Fibroblast of lung (primary cell): Measurements from ENCODE around the gene SLC66A3. TPM values are rescaled to one million over a fixed set of nuclear protein-coding genes. Genes with fewer than 3 reads are reported as not detected.

Source experiments
- DNase-seq, 2 donors: peaks; one replicate each; pipeline versions ENCODE4 v3.0.0 to v3.0.0-alpha.2; 2010; ENCODE audit warnings: low read depth in 2 of 2
- H2AFZ ChIP-seq: 2 replicates; pipeline ENCODE4 v1.5.1; 2012; ENCODE audit warnings: low read length, control low read depth, inconsistent platforms
- H3K27ac ChIP-seq: 2 replicates; pipeline ENCODE4 v1.5.1; 2011; ENCODE audit warnings: low read length, control low read depth; ENCODE audit not compliant: insufficient read depth
- H3K27me3 ChIP-seq: 2 replicates; pipeline ENCODE4 v1.5.1; 2011; ENCODE audit warnings: mild to moderate bottlenecking, low read length; ENCODE audit not compliant: control insufficient read depth, insufficient read depth
- H3K36me3 ChIP-seq: 2 replicates; pipeline ENCODE4 v1.5.1; 2011; ENCODE audit warnings: low read length; ENCODE audit not compliant: control insufficient read depth, insufficient read depth
- H3K4me1 ChIP-seq: 2 replicates; pipeline ENCODE4 v1.5.1; 2011; ENCODE audit warnings: low read length; ENCODE audit not compliant: control insufficient read depth, insufficient read depth; ENCODE audit errors: extremely low read depth
- H3K4me2 ChIP-seq: 2 replicates; pipeline ENCODE4 v1.5.1; 2011; ENCODE audit warnings: low read length, control low read depth; ENCODE audit not compliant: insufficient read depth; ENCODE audit errors: extremely low read depth
- H3K4me3 ChIP-seq, 4 experiments: fragments of 200-600 bp in 1 of 4; sonication (generic) in 1 of 4; replicated peaks in 1 of 4; 2 replicates each; pipeline ENCODE4 v1.5.1; 2011 to 2016; ENCODE audit warnings: low read length in 4 of 4, low read depth in 3 of 4, mild to moderate bottlenecking in 3 of 4, control low read depth in 2 of 4, inconsistent platforms in 1 of 4, mixed read lengths in 1 of 4; ENCODE audit not compliant: insufficient read depth in 1 of 4; ENCODE audit errors: control extremely low read depth in 1 of 4
- H3K79me2 ChIP-seq: 2 replicates; pipeline ENCODE4 v1.5.1; 2012; ENCODE audit warnings: mild to moderate bottlenecking, low read length, inconsistent platforms; ENCODE audit not compliant: control insufficient read depth, insufficient read depth
- H3K9ac ChIP-seq: 2 replicates; pipeline ENCODE4 v1.5.1; 2011; ENCODE audit warnings: mild to moderate bottlenecking, low read length, control low read depth; ENCODE audit not compliant: insufficient read depth
- H3K9me3 ChIP-seq: 2 replicates; pipeline ENCODE4 v1.5.1; 2012; ENCODE audit warnings: low read depth, low read length; ENCODE audit not compliant: control insufficient read depth, insufficient read depth
- H4K20me1 ChIP-seq: 2 replicates; pipeline ENCODE4 v1.5.1; 2011; ENCODE audit warnings: low read length; ENCODE audit not compliant: control insufficient read depth, insufficient read depth; ENCODE audit errors: extremely low read depth
- EZH2 ChIP-seq: IDR thresholded peaks from 2 replicates; pipeline ENCODE4 v1.5.1; 2012; ENCODE audit warnings: low read length, control low read depth, mild to moderate bottlenecking; ENCODE audit errors: missing control alignments
- polyA plus RNA-seq, 2 donors: library from polyadenylated mRNA; depleted of rRNA in 1 of 2; stranded (reverse) in 1 of 2; unstranded in 1 of 2; fragments of >200 nt; gene quantifications; 2 replicates each; pipeline ENCODE4 v1.2.1, GENCODE V29; 2011 to 2012; ENCODE audit warnings: missing spikeins in 1 of 2
- total RNA-seq: library from RNA; depleted of rRNA; stranded (reverse); fragments of >200 nt; gene quantifications from 2 replicates; pipeline ENCODE4 v1.2.1, GENCODE V29; 2014
- TF ChIP-seq, protein P1 (sequence below), 2 donors: IDR thresholded peaks in 1 of 2; conservative IDR thresholded peaks in 1 of 2; 1 replicate in 1 of 2; 2 replicates in 1 of 2; pipeline ENCODE4 v1.5.1; 2011 to 2012; ENCODE audit warnings: low read length in 2 of 2, control low read depth in 1 of 2, inconsistent platforms in 1 of 2, low read depth in 1 of 2, mild to moderate bottlenecking in 1 of 2

Gene SLC66A3
- total and polyA plus RNA-seq, 2 donors (not counting 1 experiment from before 2014, with no cell fraction given) = 31.7 to 39.8 TPM

- no peak overlapping the region for H3K4me3 ChIP-seq
- no peak for TF ChIP-seq EZH2
- TF ChIP-seq, protein P1, sequence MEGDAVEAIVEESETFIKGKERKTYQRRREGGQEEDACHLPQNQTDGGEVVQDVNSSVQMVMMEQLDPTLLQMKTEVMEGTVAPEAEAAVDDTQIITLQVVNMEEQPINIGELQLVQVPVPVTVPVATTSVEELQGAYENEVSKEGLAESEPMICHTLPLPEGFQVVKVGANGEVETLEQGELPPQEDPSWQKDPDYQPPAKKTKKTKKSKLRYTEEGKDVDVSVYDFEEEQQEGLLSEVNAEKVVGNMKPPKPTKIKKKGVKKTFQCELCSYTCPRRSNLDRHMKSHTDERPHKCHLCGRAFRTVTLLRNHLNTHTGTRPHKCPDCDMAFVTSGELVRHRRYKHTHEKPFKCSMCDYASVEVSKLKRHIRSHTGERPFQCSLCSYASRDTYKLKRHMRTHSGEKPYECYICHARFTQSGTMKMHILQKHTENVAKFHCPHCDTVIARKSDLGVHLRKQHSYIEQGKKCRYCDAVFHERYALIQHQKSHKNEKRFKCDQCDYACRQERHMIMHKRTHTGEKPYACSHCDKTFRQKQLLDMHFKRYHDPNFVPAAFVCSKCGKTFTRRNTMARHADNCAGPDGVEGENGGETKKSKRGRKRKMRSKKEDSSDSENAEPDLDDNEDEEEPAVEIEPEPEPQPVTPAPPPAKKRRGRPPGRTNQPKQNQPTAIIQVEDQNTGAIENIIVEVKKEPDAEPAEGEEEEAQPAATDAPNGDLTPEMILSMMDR (conservative IDR thresholded peaks at IDR 0.05 in 1 of 2, IDR thresholded peaks at IDR 0.05 in 1 of 2; ENCODE audit: low read depth in 1 of 2, low read length in 2 of 2) = no peak
- H2AFZ ChIP-seq = no peak overlapping the region
- H3K27me3 ChIP-seq = no peaks in the 10 kb centered on the region
- H3K4me2 ChIP-seq = no peak overlapping the region
- H3K79me2 ChIP-seq = no peaks in the 10 kb centered on the region
- no peaks in the 10 kb centered on the region for H4K20me1 ChIP-seq
- no peak overlapping the region for H3K9ac ChIP-seq
- no peaks in the 10 kb centered on the region for H3K36me3 ChIP-seq
- H3K9me3 ChIP-seq = no peaks in the 10 kb centered on the region
- DNase-seq = no peak
- peaks cover 7% of the 10 kb centered on the region for H3K4me1 ChIP-seq
- no peak overlapping the region for H3K27ac ChIP-seq
Observed at GRCh38 chr2:11134349-11134748, 20.9 kb upstream of the SLC66A3 start.

DNA sequence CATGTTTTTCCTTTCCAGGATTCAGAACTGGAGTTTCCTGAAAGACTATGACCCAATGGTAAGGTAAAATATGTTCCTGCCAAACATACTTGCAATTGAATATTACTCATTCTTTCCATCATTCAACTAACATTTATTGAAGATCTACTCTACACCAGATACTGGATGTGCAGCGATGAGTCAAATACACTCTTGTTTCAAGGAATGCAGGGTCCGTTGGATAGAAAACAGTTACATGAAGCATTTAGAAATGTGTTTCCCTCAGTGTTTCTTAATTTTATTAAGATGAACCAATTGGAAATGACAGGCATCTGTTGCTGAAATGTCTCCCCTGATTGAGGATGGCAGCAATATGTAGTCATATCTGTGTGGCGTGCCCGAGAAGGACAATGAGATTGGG, 14.8 kb upstream of the SLC66A3 start:
- no peak overlapping the region for H3K27ac ChIP-seq

GRCh38 chr2:11141319-11141718, 13.9 kb upstream of the SLC66A3 start:
- no peaks in the 10 kb centered on the region for H3K9me3 ChIP-seq
- H3K27me3 ChIP-seq = peaks cover 2% of the 10 kb centered on the region
- no peaks in the 10 kb centered on the region for H3K79me2 ChIP-seq
- no peak overlapping the region for H3K4me2 ChIP-seq
- no peak overlapping the region for H3K4me3 ChIP-seq
- no peaks in the 10 kb centered on the region for H3K4me1 ChIP-seq
- no peak overlapping the region for H2AFZ ChIP-seq
- TF ChIP-seq EZH2 = no peak
- TF ChIP-seq, protein P1 (conservative IDR thresholded peaks at IDR 0.05 in 1 of 2, IDR thresholded peaks at IDR 0.05 in 1 of 2; ENCODE audit: low read depth in 1 of 2, low read length in 2 of 2) = no peak
- H3K36me3 ChIP-seq = no peaks in the 10 kb centered on the region
- H4K20me1 ChIP-seq = no peaks in the 10 kb centered on the region
- H3K27ac ChIP-seq = no peak overlapping the region
- DNase-seq = no peak
- H3K9ac ChIP-seq = no peak overlapping the region

More for the DNA sequence above, 14.8 kb upstream of the SLC66A3 start:
- no peaks in the 10 kb centered on the region for H4K20me1 ChIP-seq
- H3K4me1 ChIP-seq = no peaks in the 10 kb centered on the region
- H3K4me2 ChIP-seq = no peak overlapping the region
- no peak overlapping the region for H3K9ac ChIP-seq
- H3K27me3 ChIP-seq = peaks cover 2% of the 10 kb centered on the region
- DNase-seq = peak in 1 of 2 donors; percentile 69
- H3K4me3 ChIP-seq = no peak overlapping the region
- H3K36me3 ChIP-seq = no peaks in the 10 kb centered on the region
- no peaks in the 10 kb centered on the region for H3K9me3 ChIP-seq
- TF ChIP-seq EZH2 = no peak
- TF ChIP-seq, protein P1 (conservative IDR thresholded peaks at IDR 0.05 in 1 of 2, IDR thresholded peaks at IDR 0.05 in 1 of 2; ENCODE audit: low read depth in 1 of 2, low read length in 2 of 2) = no peak
- H3K79me2 ChIP-seq = no peaks in the 10 kb centered on the region
- no peak overlapping the region for H2AFZ ChIP-seq
